Measurements from ENCODE around the gene VRK1.

- TF ChIP-seq CTCF (IDR thresholded peaks at IDR 0.05; ENCODE audit: low read length) (no peak), EZH2 (optimal IDR thresholded peaks at IDR 0.05; ENCODE audit: low read depth, low read length) (no peak)
Measured at GRCh38 chr14:96909841-96910364, 112.7 kb downstream of the VRK1 start.
